WTC11 (cell line): Measurements from ENCODE around the gene UQCC2. TPM values are rescaled to one million over a fixed set of nuclear protein-coding genes. Genes with fewer than 3 reads are reported as not detected.

Source experiments
- ATAC-seq: fragments of 200-7000 bp; cut with Tn5 transposase; 2 replicates; pipeline ENCODE4 v1.10.0; 2021; ENCODE audit warnings: mild to moderate bottlenecking, moderate library complexity
- CTCF ChIA-PET: fragments of 300-600 bp; sonication (Branson Sonifier 250); formaldehyde crosslinking; loops from one replicate; lab custom pipeline; 2021; ENCODE audit warnings: antibody characterized with exemption; lab: Charles Lee
- POLR2A ChIA-PET: fragments of 350-600 bp; sonication (Branson Sonifier 250); formaldehyde crosslinking; loops from one replicate; lab custom pipeline; 2021; ENCODE audit warnings: antibody characterized with exemption; lab: Charles Lee
- DNase-seq: peaks from one replicate; pipeline ENCODE4 v3.0.0; 2021; ENCODE audit warnings: low spot score
- H3K27ac Mint-ChIP-seq: 2 replicates; pipeline ENCODE4 v1.8.0; 2021; ENCODE audit warnings: mixed read lengths
- H3K27me3 Mint-ChIP-seq: 2 replicates; pipeline ENCODE4 v1.8.0; 2021; ENCODE audit warnings: low read depth, mild to moderate bottlenecking, moderate library complexity, mixed read lengths
- H3K36me3 Mint-ChIP-seq: 2 replicates; pipeline ENCODE4 v1.8.0; 2021; ENCODE audit warnings: mixed read lengths
- H3K4me1 Mint-ChIP-seq: 2 replicates; pipeline ENCODE4 v1.8.0; 2022; ENCODE audit warnings: mixed read lengths
- H3K4me3 Mint-ChIP-seq: 2 replicates; pipeline ENCODE4 v1.8.0; 2021; ENCODE audit warnings: mild to moderate bottlenecking, moderate library complexity, mixed read lengths
- H3K9me3 Mint-ChIP-seq: 2 replicates; pipeline ENCODE4 v1.8.0; 2021; ENCODE audit warnings: mixed read lengths
- CBFB ChIP-seq: sonication (generic); formaldehyde crosslinking; IDR thresholded peaks from 2 replicates; pipeline ENCODE4 v1.8.1; 2022; ENCODE audit warnings: mild to moderate bottlenecking, low read depth, missing genetic modification reagents
- EMX1 ChIP-seq: fragments of 250-450 bp; sonication (Bioruptor Pico); IDR thresholded peaks from 2 replicates; pipeline ENCODE4 v1.8.0; 2021; ENCODE audit warnings: mild to moderate bottlenecking
- FOXK1 ChIP-seq: sonication (generic); formaldehyde crosslinking; IDR thresholded peaks from 2 replicates; pipeline ENCODE4 v1.8.0; 2022; ENCODE audit warnings: mild to moderate bottlenecking, moderate library complexity, missing genetic modification reagents
- NFATC4 ChIP-seq: fragments of 250-450 bp; sonication (Bioruptor Pico); IDR thresholded peaks from 2 replicates; pipeline ENCODE4 v1.9.0; 2021; ENCODE audit warnings: mild to moderate bottlenecking
- OVOL2 ChIP-seq: fragments of 250-450 bp; sonication (Bioruptor Pico); IDR thresholded peaks from 2 replicates; pipeline ENCODE4 v1.9.0; 2021; ENCODE audit warnings: mild to moderate bottlenecking, borderline replicate concordance
- RORB ChIP-seq: fragments of 250-450 bp; sonication (Bioruptor Pico); IDR thresholded peaks from 2 replicates; pipeline ENCODE4 v1.9.0; 2021; ENCODE audit warnings: mild to moderate bottlenecking
- SOX15 ChIP-seq: fragments of 250-450 bp; sonication (Bioruptor Pico); IDR thresholded peaks from 2 replicates; pipeline ENCODE4 v1.9.0; 2021; ENCODE audit warnings: mild to moderate bottlenecking
- TCF7 ChIP-seq: sonication (generic); formaldehyde crosslinking; IDR thresholded peaks from 2 replicates; pipeline ENCODE4 v1.8.0; 2022; ENCODE audit warnings: mild to moderate bottlenecking, low read depth, missing genetic modification reagents, moderate library complexity
- ZNF396 ChIP-seq: fragments of 250-450 bp; sonication (Bioruptor Pico); IDR thresholded peaks from 2 replicates; pipeline ENCODE4 v1.8.0; 2021; ENCODE audit warnings: mild to moderate bottlenecking, moderate library complexity, borderline replicate concordance
- ZNF416 ChIP-seq: fragments of 250-450 bp; sonication (Bioruptor Pico); IDR thresholded peaks from 2 replicates; pipeline ENCODE4 v1.9.0; 2021; ENCODE audit warnings: mild to moderate bottlenecking, inconsistent platforms
- total RNA-seq: library from RNA; stranded (reverse); gene quantifications from 3 replicates; pipeline ENCODE4 v1.2.3, GENCODE V29; 2021
- TF ChIP-seq, protein P1 (sequence below): sonication (generic); formaldehyde crosslinking; IDR thresholded peaks from 2 replicates; pipeline ENCODE4 v1.8.1; 2022; ENCODE audit warnings: missing genetic modification reagents, borderline replicate concordance
- TF ChIP-seq, protein P2 (sequence below): sonication (generic); formaldehyde crosslinking; IDR thresholded peaks from 2 replicates; pipeline ENCODE4 v1.8.0; 2023; ENCODE audit warnings: mild to moderate bottlenecking, missing genetic modification reagents
- TF ChIP-seq, protein P3 (sequence below): sonication (generic); formaldehyde crosslinking; IDR thresholded peaks from 2 replicates; pipeline ENCODE4 v1.8.0; 2022; ENCODE audit warnings: mild to moderate bottlenecking, missing genetic modification reagents
- TF ChIP-seq, protein P4 (sequence below): sonication (generic); formaldehyde crosslinking; IDR thresholded peaks from 2 replicates; pipeline ENCODE4 v1.8.1; 2022; ENCODE audit warnings: mild to moderate bottlenecking, missing genetic modification reagents, moderate library complexity, borderline replicate concordance
- TF ChIP-seq, protein P5 (sequence below): fragments of 250-450 bp; sonication (Bioruptor Pico); IDR thresholded peaks from 2 replicates; pipeline ENCODE4 v1.8.0; 2021; ENCODE audit warnings: mild to moderate bottlenecking
- TF ChIP-seq, protein P6 (sequence below): sonication (generic); formaldehyde crosslinking; IDR thresholded peaks from 2 replicates; pipeline ENCODE4 v1.8.1; 2023; ENCODE audit warnings: mild to moderate bottlenecking, missing genetic modification reagents
- TF ChIP-seq, protein P7 (sequence below): fragments of 250-450 bp; sonication (Bioruptor Pico); IDR thresholded peaks from 2 replicates; pipeline ENCODE4 v1.9.0; 2021; ENCODE audit warnings: mild to moderate bottlenecking
- TF ChIP-seq, protein P8 (sequence below): sonication (generic); formaldehyde crosslinking; IDR thresholded peaks from 2 replicates; pipeline ENCODE4 v1.8.1; 2023; ENCODE audit warnings: mild to moderate bottlenecking, missing genetic modification reagents, borderline replicate concordance

Gene UQCC2
- total RNA-seq, 1 experiment from 2014 or later = 65.8 TPM

DNA sequence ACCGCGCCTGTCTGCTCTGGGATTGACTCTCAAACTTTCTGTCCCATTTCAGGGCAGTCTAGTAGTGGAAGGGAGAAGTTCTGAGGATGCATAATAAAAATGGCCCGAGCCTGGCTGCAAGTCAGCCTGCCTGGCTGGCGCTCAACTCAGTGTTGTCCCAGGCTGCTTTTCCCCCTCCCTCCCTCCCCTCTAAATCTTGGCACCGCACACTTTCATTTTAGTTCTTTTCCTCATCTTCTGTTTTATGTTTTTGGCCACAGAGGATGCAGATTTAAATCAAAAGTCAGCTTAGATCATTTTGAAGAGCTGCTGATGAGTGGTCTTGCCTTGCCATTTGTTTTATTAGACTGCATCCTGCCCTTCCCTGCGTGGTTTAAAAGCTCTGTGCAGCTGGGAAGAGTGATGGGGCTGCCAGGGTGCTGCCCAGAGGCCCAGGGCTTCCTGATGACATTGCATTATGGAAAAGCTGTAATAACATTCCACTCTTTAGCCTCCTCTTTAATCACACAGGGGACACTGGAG, 6.5 kb upstream of the UQCC2 start:
- Mint-ChIP-seq H3K9me3 (no peaks in the 10 kb centered on the region), H3K27ac (no peak overlapping the region), H3K27me3 (peaks cover 4% of the 10 kb centered on the region; the same call in 1 of the 2 replicates), H3K36me3 (no peaks in the 10 kb centered on the region), H3K4me1 (0 out of 2 replicates have a peak, but pooled peaks cover 9% of the 10 kb centered on the region), H3K4me3 (no peak overlapping the region)
- ChIA-PET POLR2A (no interaction called here), CTCF (no interaction called here)
- ATAC-seq = no peak
- no peak for DNase-seq
- TF ChIP-seq, protein P1, sequence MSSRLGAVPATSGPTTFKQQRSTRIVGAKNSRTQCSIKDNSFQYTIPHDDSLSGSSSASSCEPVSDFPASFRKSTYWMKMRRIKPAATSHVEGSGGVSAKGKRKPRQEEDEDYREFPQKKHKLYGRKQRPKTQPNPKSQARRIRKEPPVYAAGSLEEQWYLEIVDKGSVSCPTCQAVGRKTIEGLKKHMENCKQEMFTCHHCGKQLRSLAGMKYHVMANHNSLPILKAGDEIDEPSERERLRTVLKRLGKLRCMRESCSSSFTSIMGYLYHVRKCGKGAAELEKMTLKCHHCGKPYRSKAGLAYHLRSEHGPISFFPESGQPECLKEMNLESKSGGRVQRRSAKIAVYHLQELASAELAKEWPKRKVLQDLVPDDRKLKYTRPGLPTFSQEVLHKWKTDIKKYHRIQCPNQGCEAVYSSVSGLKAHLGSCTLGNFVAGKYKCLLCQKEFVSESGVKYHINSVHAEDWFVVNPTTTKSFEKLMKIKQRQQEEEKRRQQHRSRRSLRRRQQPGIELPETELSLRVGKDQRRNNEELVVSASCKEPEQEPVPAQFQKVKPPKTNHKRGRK = no peak
- TF ChIP-seq, protein P2, sequence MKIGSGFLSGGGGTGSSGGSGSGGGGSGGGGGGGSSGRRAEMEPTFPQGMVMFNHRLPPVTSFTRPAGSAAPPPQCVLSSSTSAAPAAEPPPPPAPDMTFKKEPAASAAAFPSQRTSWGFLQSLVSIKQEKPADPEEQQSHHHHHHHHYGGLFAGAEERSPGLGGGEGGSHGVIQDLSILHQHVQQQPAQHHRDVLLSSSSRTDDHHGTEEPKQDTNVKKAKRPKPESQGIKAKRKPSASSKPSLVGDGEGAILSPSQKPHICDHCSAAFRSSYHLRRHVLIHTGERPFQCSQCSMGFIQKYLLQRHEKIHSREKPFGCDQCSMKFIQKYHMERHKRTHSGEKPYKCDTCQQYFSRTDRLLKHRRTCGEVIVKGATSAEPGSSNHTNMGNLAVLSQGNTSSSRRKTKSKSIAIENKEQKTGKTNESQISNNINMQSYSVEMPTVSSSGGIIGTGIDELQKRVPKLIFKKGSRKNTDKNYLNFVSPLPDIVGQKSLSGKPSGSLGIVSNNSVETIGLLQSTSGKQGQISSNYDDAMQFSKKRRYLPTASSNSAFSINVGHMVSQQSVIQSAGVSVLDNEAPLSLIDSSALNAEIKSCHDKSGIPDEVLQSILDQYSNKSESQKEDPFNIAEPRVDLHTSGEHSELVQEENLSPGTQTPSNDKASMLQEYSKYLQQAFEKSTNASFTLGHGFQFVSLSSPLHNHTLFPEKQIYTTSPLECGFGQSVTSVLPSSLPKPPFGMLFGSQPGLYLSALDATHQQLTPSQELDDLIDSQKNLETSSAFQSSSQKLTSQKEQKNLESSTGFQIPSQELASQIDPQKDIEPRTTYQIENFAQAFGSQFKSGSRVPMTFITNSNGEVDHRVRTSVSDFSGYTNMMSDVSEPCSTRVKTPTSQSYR (CRISPR knock-in tag) = no peak
- TF ChIP-seq RORB (CRISPR knock-in tag) (no peak), NFATC4 (CRISPR knock-in tag) (no peak), OVOL2 (CRISPR knock-in tag) (no peak), EMX1 (CRISPR knock-in tag) (no peak), SOX15 (no peak), FOXK1 (CRISPR knock-in tag) (no peak)
- TF ChIP-seq, protein P3, sequence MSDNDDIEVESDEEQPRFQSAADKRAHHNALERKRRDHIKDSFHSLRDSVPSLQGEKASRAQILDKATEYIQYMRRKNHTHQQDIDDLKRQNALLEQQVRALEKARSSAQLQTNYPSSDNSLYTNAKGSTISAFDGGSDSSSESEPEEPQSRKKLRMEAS (CRISPR knock-in tag) = no peak
- TF ChIP-seq, protein P4, sequence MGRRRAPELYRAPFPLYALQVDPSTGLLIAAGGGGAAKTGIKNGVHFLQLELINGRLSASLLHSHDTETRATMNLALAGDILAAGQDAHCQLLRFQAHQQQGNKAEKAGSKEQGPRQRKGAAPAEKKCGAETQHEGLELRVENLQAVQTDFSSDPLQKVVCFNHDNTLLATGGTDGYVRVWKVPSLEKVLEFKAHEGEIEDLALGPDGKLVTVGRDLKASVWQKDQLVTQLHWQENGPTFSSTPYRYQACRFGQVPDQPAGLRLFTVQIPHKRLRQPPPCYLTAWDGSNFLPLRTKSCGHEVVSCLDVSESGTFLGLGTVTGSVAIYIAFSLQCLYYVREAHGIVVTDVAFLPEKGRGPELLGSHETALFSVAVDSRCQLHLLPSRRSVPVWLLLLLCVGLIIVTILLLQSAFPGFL = no peak
- TF ChIP-seq, protein P5, sequence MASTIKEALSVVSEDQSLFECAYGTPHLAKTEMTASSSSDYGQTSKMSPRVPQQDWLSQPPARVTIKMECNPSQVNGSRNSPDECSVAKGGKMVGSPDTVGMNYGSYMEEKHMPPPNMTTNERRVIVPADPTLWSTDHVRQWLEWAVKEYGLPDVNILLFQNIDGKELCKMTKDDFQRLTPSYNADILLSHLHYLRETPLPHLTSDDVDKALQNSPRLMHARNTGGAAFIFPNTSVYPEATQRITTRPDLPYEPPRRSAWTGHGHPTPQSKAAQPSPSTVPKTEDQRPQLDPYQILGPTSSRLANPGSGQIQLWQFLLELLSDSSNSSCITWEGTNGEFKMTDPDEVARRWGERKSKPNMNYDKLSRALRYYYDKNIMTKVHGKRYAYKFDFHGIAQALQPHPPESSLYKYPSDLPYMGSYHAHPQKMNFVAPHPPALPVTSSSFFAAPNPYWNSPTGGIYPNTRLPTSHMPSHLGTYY (CRISPR knock-in tag) = no peak

DNA sequence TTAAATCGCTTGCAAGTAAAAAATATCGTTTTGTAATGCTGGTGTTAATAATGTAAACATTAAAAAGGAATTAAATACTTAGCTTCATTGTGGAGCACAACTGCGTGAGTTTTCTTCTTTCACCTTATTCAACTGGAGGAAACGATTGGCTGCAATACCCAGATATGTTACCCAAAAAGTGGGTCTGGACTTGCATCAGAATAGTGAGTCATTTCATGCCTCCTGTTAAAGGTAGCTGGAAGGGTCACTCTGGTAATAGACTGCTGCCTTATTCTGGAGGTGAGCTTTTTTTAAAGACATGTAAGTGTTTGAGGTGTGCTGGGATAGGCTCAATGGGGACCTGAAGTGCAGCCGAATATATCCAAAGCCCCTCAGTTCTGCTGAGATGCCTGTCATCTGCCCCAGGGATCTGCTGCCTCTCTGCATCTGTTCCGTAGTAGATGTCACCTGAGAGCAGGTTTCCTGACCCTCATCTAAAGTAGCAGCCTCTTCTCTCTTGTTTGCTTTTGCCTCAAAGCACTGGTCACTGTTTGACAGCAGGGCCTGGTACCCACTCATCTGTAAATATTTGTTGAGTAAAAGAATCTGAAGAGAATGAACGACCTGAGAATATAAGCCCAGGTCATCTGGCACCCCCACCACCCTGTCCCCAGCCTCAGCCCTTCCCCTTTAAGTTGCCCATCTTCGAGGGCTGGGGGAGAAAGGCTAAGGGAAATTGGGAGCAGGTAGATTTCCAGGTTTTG, 5.6 kb upstream of the UQCC2 start:
- Mint-ChIP-seq H3K27ac (no peak overlapping the region), H3K27me3 (peaks cover 4% of the 10 kb centered on the region; the same call in 1 of the 2 replicates), H3K36me3 (no peaks in the 10 kb centered on the region), H3K4me1 (peaks cover 10% of the 10 kb centered on the region; the same call in 1 of the 2 replicates), H3K4me3 (no peak overlapping the region), H3K9me3 (no peaks in the 10 kb centered on the region)
- ChIA-PET CTCF (interaction anchor here (0.7 kb wide), 1 partner anchor 16 kb away, joined by 3 read pairs; no protein-coding TSS in a partner anchor), POLR2A (no interaction called here)
- no peak for DNase-seq
- no peak for ATAC-seq
- TF ChIP-seq ZNF396 (no peak), TCF7 (no peak), ZNF416 (CRISPR knock-in tag) (no peak), CBFB (CRISPR knock-in tag) (no peak)
- TF ChIP-seq, protein P6, sequence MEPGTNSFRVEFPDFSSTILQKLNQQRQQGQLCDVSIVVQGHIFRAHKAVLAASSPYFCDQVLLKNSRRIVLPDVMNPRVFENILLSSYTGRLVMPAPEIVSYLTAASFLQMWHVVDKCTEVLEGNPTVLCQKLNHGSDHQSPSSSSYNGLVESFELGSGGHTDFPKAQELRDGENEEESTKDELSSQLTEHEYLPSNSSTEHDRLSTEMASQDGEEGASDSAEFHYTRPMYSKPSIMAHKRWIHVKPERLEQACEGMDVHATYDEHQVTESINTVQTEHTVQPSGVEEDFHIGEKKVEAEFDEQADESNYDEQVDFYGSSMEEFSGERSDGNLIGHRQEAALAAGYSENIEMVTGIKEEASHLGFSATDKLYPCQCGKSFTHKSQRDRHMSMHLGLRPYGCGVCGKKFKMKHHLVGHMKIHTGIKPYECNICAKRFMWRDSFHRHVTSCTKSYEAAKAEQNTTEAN (CRISPR knock-in tag) = no peak
- TF ChIP-seq, protein P7, sequence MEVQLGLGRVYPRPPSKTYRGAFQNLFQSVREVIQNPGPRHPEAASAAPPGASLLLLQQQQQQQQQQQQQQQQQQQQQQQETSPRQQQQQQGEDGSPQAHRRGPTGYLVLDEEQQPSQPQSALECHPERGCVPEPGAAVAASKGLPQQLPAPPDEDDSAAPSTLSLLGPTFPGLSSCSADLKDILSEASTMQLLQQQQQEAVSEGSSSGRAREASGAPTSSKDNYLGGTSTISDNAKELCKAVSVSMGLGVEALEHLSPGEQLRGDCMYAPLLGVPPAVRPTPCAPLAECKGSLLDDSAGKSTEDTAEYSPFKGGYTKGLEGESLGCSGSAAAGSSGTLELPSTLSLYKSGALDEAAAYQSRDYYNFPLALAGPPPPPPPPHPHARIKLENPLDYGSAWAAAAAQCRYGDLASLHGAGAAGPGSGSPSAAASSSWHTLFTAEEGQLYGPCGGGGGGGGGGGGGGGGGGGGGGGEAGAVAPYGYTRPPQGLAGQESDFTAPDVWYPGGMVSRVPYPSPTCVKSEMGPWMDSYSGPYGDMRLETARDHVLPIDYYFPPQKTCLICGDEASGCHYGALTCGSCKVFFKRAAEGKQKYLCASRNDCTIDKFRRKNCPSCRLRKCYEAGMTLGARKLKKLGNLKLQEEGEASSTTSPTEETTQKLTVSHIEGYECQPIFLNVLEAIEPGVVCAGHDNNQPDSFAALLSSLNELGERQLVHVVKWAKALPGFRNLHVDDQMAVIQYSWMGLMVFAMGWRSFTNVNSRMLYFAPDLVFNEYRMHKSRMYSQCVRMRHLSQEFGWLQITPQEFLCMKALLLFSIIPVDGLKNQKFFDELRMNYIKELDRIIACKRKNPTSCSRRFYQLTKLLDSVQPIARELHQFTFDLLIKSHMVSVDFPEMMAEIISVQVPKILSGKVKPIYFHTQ (CRISPR knock-in tag) = no peak
- TF ChIP-seq, protein P8, sequence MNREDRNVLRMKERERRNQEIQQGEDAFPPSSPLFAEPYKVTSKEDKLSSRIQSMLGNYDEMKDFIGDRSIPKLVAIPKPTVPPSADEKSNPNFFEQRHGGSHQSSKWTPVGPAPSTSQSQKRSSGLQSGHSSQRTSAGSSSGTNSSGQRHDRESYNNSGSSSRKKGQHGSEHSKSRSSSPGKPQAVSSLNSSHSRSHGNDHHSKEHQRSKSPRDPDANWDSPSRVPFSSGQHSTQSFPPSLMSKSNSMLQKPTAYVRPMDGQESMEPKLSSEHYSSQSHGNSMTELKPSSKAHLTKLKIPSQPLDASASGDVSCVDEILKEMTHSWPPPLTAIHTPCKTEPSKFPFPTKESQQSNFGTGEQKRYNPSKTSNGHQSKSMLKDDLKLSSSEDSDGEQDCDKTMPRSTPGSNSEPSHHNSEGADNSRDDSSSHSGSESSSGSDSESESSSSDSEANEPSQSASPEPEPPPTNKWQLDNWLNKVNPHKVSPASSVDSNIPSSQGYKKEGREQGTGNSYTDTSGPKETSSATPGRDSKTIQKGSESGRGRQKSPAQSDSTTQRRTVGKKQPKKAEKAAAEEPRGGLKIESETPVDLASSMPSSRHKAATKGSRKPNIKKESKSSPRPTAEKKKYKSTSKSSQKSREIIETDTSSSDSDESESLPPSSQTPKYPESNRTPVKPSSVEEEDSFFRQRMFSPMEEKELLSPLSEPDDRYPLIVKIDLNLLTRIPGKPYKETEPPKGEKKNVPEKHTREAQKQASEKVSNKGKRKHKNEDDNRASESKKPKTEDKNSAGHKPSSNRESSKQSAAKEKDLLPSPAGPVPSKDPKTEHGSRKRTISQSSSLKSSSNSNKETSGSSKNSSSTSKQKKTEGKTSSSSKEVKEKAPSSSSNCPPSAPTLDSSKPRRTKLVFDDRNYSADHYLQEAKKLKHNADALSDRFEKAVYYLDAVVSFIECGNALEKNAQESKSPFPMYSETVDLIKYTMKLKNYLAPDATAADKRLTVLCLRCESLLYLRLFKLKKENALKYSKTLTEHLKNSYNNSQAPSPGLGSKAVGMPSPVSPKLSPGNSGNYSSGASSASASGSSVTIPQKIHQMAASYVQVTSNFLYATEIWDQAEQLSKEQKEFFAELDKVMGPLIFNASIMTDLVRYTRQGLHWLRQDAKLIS = no peak
